ENCODE measurements around the gene NUCKS1. TPM values are rescaled to one million over a fixed set of nuclear protein-coding genes. Genes with fewer than 3 reads are reported as not detected.
"Not testable (repeated sequence)": the region's sequence is repeated elsewhere in the genome, so short reads cannot be mapped to it uniquely, and the experiment has no call there.

The NUCKS1 gene
- total and polyA plus RNA-seq, 9 donors: 79.4 to 335 (median 223) TPM

DNA sequence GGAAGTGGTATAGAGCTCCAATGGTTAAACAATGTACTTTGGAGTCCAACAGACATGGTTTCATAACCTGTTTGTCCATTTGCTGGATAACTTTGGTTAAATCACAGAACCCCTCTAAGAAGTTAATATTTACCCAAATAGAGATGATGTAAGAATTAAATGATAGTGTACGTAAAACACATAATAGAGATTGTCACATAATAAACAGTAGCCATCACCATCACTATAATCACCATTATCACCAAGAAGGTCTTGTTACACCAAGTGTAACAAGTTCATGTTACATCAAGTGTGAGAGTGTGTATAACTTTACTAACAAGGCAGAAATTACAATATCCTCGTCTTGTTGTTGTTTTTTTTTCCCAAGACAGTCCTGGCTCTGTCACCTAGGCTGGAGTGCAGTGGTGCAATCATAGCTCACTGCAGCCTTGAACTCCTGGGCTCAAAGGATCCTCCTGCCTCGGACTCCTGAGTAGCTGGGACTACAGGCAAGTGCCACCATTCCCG lies 23.3 kb downstream of the NUCKS1 start:
- Histone ChIP-seq H3K27me3 (no peaks in the 10 kb centered on the region), H3K36me3 (no peaks in the 10 kb centered on the region), H3K4me3 (no peak overlapping the region), H3K27ac (no peak overlapping the region), H3K9me3 (no peaks in the 10 kb centered on the region), H3K4me1 (ENCODE audit: insufficient read depth) (no peaks in the 10 kb centered on the region)
- no peak for TF ChIP-seq POLR2A (IDR thresholded peaks at IDR 0.05)
- TF ChIP-seq, protein P1, sequence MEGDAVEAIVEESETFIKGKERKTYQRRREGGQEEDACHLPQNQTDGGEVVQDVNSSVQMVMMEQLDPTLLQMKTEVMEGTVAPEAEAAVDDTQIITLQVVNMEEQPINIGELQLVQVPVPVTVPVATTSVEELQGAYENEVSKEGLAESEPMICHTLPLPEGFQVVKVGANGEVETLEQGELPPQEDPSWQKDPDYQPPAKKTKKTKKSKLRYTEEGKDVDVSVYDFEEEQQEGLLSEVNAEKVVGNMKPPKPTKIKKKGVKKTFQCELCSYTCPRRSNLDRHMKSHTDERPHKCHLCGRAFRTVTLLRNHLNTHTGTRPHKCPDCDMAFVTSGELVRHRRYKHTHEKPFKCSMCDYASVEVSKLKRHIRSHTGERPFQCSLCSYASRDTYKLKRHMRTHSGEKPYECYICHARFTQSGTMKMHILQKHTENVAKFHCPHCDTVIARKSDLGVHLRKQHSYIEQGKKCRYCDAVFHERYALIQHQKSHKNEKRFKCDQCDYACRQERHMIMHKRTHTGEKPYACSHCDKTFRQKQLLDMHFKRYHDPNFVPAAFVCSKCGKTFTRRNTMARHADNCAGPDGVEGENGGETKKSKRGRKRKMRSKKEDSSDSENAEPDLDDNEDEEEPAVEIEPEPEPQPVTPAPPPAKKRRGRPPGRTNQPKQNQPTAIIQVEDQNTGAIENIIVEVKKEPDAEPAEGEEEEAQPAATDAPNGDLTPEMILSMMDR (IDR thresholded peaks at IDR 0.05): no peak
- TF ChIP-seq EP300 (IDR thresholded peaks at IDR 0.05): no peak
- 72 to 83% (median 73%) methylated on average over 4 of the region's 4 CpGs for WGBS, 3 donors
- DNase-seq: no peak
- intact Hi-C loops (cut with DNase I): no loop called here

DNA sequence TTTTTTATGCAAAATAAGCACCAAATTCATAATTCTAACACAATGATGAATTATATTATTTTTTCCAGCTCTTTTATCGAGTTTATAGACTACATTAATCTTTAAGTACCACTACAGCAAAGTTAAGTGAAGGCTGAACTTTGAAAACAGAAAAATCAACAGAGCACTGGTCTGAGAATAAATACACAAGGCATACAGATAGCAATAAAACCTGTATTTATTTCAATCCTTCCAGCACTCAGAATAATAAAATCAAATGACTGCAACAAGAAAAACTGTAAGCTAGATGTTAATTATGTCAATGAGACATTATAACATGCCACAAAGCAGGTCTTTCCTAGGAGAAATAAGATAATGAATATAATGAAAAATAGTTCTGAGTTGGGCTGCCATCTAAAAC lies 24.5 kb downstream of the NUCKS1 start:
- no peaks in the 10 kb centered on the region for H3K27me3 ChIP-seq
- no peak for DNase-seq
- H3K27ac ChIP-seq: no peak overlapping the region
- TF ChIP-seq POLR2A (IDR thresholded peaks at IDR 0.05): no peak
- TF ChIP-seq EP300 (IDR thresholded peaks at IDR 0.05): no peak
- TF ChIP-seq, protein P1 (IDR thresholded peaks at IDR 0.05): no peak
- no peaks in the 10 kb centered on the region for H3K9me3 ChIP-seq
- no peak overlapping the region for H3K4me3 ChIP-seq
- WGBS, 3 donors: 75 to 85% (median 80%) methylated on average over 1 of the region's 1 CpG
- no peaks in the 10 kb centered on the region for H3K4me1 ChIP-seq (ENCODE audit: insufficient read depth)
- no peaks in the 10 kb centered on the region for H3K36me3 ChIP-seq
- intact Hi-C loops (cut with DNase I): no loop called here

- WGBS, 3 donors: 46 to 100% (median 97%) methylated on average over 2 of the region's 2 CpGs
- DNase-seq; H3K4me3 ChIP-seq; intact Hi-C loops (cut with DNase I); H3K4me1 ChIP-seq (ENCODE audit: insufficient read depth); H3K27ac ChIP-seq; H3K9me3 ChIP-seq; H3K27me3 ChIP-seq; H3K36me3 ChIP-seq: not testable (repeated sequence)
Measured at GRCh38 chr1:205720740-205721139, 29.2 kb downstream of the NUCKS1 start.

- intact Hi-C loops (cut with DNase I): loop anchor here in 1 of 4 donors (10.0 kb wide), 1 partner anchor 55 kb away; no protein-coding TSS in a partner anchor
- H3K27me3 ChIP-seq: no peaks in the 10 kb centered on the region
- H3K36me3 ChIP-seq: no peaks in the 10 kb centered on the region
- no peaks in the 10 kb centered on the region for H3K9me3 ChIP-seq
- no peak for DNase-seq
- no peak for TF ChIP-seq EP300 (IDR thresholded peaks at IDR 0.05)
- no peak for TF ChIP-seq POLR2A (IDR thresholded peaks at IDR 0.05)
- TF ChIP-seq, protein P1 (IDR thresholded peaks at IDR 0.05): no peak
- no peak overlapping the region for H3K4me3 ChIP-seq
- no peaks in the 10 kb centered on the region for H3K4me1 ChIP-seq (ENCODE audit: insufficient read depth)
- H3K27ac ChIP-seq: no peak overlapping the region
Measured at GRCh38 chr1:205719762-205720161, 30.2 kb downstream of the NUCKS1 start.

GRCh38 chr1:205719015-205719414 lies 31.0 kb downstream of the NUCKS1 start:
- 54 to 67% (median 66%) methylated on average over 3 of the region's 3 CpGs for WGBS, 3 donors
- Histone ChIP-seq H3K27me3 (no peaks in the 10 kb centered on the region), H3K27ac (no peak overlapping the region), H3K9me3 (no peaks in the 10 kb centered on the region), H3K36me3 (no peaks in the 10 kb centered on the region), H3K4me1 (ENCODE audit: insufficient read depth) (no peaks in the 10 kb centered on the region), H3K4me3 (no peak overlapping the region)
- TF ChIP-seq EP300 (IDR thresholded peaks at IDR 0.05) (no peak), POLR2A (IDR thresholded peaks at IDR 0.05) (no peak)
- TF ChIP-seq, protein P1 (IDR thresholded peaks at IDR 0.05): no peak
- intact Hi-C loops (cut with DNase I): loop anchor here in 1 of 4 donors (10.0 kb wide), 1 partner anchor 54 kb away; no protein-coding TSS in a partner anchor
- no peak for DNase-seq

All from ovary (tissue), 9 donors.